ENCODE measurements around the gene USP25.

Gene USP25

DNA sequence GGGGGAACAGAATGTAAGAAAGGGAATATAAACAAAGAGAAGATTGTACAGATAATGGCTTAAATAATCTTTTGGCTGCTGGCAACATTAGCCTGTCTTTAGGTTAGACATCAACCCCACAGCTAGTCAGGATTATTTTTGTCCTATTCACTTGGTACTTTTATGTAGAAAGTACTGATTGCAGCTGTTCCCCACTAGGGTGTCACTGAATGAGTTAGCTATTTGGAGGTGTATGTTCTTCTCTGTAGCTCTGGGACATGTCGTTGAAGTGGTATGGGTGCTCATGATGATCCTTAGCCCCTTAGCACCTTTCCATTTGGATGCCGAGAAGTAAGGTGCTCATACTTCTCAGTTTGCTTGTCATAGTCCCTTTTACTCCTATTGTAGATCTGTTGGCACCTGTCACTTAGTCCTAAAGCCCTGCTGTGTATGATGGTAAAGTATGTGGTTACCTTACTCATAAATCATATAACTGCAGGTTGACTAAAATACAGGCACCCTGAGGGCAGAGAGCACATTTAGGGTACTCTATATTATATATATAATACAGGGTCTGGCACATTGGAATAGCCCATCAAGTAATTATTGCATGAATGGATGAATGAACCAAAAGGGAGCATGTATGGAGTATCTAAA, 64.6 kb downstream of the USP25 start:
- DNase-seq (ENCODE audit: low spot score) (no peak), ATAC-seq (ENCODE audit: low read depth) (no peak)
- TF ChIP-seq, protein P1, sequence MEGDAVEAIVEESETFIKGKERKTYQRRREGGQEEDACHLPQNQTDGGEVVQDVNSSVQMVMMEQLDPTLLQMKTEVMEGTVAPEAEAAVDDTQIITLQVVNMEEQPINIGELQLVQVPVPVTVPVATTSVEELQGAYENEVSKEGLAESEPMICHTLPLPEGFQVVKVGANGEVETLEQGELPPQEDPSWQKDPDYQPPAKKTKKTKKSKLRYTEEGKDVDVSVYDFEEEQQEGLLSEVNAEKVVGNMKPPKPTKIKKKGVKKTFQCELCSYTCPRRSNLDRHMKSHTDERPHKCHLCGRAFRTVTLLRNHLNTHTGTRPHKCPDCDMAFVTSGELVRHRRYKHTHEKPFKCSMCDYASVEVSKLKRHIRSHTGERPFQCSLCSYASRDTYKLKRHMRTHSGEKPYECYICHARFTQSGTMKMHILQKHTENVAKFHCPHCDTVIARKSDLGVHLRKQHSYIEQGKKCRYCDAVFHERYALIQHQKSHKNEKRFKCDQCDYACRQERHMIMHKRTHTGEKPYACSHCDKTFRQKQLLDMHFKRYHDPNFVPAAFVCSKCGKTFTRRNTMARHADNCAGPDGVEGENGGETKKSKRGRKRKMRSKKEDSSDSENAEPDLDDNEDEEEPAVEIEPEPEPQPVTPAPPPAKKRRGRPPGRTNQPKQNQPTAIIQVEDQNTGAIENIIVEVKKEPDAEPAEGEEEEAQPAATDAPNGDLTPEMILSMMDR (IDR thresholded peaks at IDR 0.05; ENCODE audit: poor library complexity, severe bottlenecking): no peak
- Histone ChIP-seq H3K4me3 (ENCODE audit: severe bottlenecking) (no peak overlapping the region), H3K9me3 (ENCODE audit: severe bottlenecking) (no peaks in the 10 kb centered on the region), H3K27me3 (ENCODE audit: insufficient read depth, poor library complexity, severe bottlenecking) (no peaks in the 10 kb centered on the region), H3K36me3 (ENCODE audit: low read depth) (peaks cover 36% of the 10 kb centered on the region), H3K4me1 (ENCODE audit: insufficient read depth, poor library complexity, severe bottlenecking) (peaks cover 38% of the 10 kb centered on the region), H3K27ac (ENCODE audit: poor library complexity, severe bottlenecking) (no peak overlapping the region)

DNA sequence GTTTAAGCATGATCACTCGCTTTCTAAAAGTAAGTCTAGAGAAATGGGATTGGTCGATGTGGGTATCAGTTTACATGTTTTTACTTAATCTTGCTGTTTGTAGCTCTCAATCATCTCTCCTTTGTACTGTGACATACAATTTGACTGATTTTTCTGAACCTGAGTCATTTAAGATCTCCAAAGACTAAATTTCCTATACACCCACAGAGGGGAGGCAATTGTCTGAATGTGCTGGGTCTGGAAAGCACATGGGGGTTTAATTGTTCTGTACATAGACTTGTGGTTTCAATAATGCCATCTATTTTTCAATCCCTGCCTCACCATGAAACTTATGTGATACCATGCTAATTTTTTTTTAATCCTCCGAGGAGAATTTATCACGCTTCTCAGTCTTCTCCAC, 65.8 kb downstream of the USP25 start:
- Histone ChIP-seq H3K9me3 (ENCODE audit: severe bottlenecking) (no peaks in the 10 kb centered on the region), H3K4me1 (ENCODE audit: insufficient read depth, poor library complexity, severe bottlenecking) (peaks cover 26% of the 10 kb centered on the region), H3K36me3 (ENCODE audit: low read depth) (peaks cover 32% of the 10 kb centered on the region), H3K27ac (ENCODE audit: poor library complexity, severe bottlenecking) (no peak overlapping the region), H3K27me3 (ENCODE audit: insufficient read depth, poor library complexity, severe bottlenecking) (no peaks in the 10 kb centered on the region), H3K4me3 (ENCODE audit: severe bottlenecking) (no peak overlapping the region)
- TF ChIP-seq, protein P1 (IDR thresholded peaks at IDR 0.05; ENCODE audit: poor library complexity, severe bottlenecking): no peak
- DNase-seq (ENCODE audit: low spot score) (no peak), ATAC-seq (ENCODE audit: low read depth) (no peak)

DNA sequence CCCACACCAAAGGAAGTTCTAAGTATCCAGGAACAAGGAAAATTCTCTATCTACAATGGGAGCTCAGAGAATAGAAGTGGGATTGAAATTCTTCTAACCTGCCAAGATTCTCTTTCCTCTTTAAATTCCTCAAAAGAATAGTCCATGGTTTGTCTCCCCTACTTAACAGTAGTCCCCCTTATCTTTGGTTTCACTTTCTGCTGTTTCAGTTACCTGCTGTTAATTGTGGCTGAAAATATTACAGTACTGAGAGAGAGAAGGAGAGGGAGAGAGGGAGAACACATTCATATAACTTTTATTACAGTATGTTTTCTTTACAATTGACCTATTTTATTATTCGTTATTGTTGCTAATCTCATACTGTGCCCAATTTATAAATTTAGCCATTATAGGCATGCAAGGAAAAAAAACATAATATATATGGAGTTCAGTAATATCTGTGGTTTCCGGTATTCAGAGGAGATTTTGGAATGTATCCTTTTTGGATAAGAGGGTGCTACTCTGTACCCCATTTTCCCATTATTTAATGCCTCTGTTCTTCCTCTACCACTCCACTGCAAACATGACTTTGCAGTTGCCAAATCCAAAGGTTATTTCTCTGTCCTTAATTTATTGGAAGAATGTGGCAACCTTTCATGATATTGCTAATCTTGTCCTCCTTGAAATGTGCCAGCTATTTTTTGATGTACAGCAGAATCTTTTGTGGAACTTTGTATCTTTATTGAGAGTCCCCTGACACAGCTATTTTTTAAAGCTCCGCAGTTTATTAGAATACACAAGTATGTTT, 68.0 kb downstream of the USP25 start:
- no peak overlapping the region for H3K27ac ChIP-seq (ENCODE audit: poor library complexity, severe bottlenecking)

DNA sequence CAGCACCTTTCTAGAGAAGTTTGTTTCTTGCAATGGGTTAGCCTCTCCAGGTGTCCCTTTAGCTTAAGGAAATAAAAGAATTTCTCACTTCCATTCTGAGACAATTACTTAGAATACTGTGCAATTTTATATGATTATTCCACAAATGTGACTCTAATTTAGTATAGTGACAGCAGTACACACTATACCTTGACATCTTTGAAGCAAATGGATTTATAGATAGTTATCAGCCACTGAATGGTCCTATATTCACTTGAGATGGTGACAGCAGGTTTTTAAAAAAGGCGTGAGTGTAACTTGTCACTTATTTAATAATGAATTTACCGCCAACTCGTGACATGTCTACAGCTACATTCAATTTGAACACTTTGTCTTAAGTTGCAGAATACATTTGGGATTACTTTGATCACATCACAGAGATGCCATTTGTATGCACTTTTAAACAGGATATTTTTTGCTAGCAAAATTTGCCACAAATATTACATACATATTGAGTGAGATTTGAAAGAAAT, 71.6 kb downstream of the USP25 start:
- Histone ChIP-seq H3K4me1 (ENCODE audit: insufficient read depth, poor library complexity, severe bottlenecking) (peaks cover 22% of the 10 kb centered on the region), H3K4me3 (ENCODE audit: severe bottlenecking) (no peak overlapping the region), H3K27me3 (ENCODE audit: insufficient read depth, poor library complexity, severe bottlenecking) (no peaks in the 10 kb centered on the region), H3K36me3 (ENCODE audit: low read depth) (peaks cover 17% of the 10 kb centered on the region), H3K9me3 (ENCODE audit: severe bottlenecking) (no peaks in the 10 kb centered on the region), H3K27ac (ENCODE audit: poor library complexity, severe bottlenecking) (no peak overlapping the region)
- ATAC-seq (ENCODE audit: low read depth): no peak
- no peak for DNase-seq (ENCODE audit: low spot score)
- TF ChIP-seq, protein P1 (IDR thresholded peaks at IDR 0.05; ENCODE audit: poor library complexity, severe bottlenecking): no peak

More for the DNA sequence above, 68.0 kb downstream of the USP25 start:
- Histone ChIP-seq H3K4me1 (ENCODE audit: insufficient read depth, poor library complexity, severe bottlenecking) (peaks cover 23% of the 10 kb centered on the region), H3K4me3 (ENCODE audit: severe bottlenecking) (no peak overlapping the region), H3K9me3 (ENCODE audit: severe bottlenecking) (no peaks in the 10 kb centered on the region), H3K27me3 (ENCODE audit: insufficient read depth, poor library complexity, severe bottlenecking) (no peaks in the 10 kb centered on the region), H3K36me3 (ENCODE audit: low read depth) (peaks cover 18% of the 10 kb centered on the region)
- no peak for ATAC-seq (ENCODE audit: low read depth)
- no peak for DNase-seq (ENCODE audit: low spot score)
- TF ChIP-seq, protein P1 (IDR thresholded peaks at IDR 0.05; ENCODE audit: poor library complexity, severe bottlenecking): no peak

All from RWPE2 (cell line).